Endodermal cell (in vitro differentiated cells): ENCODE measurements around the gene HNRNPL. TPM values are rescaled to one million over a fixed set of nuclear protein-coding genes. Genes with fewer than 3 reads are reported as not detected.
A peak's percentile ranks its signal among the peaks of the same experiment; 100 is the strongest.
"Not testable (repeated sequence)": the region's sequence is repeated elsewhere in the genome, so short reads cannot be mapped to it uniquely, and the experiment has no call there.

ENCODE experiments used
- DNase-seq: peaks from one replicate; pipeline ENCODE4 v3.0.0-alpha.2; 2017
- H3K27ac ChIP-seq: 2 replicates; pipeline ENCODE4 v1.5.1; 2013; ENCODE audit warnings: mild to moderate bottlenecking, low read depth, low read length, moderate library complexity
- H3K27me3 ChIP-seq: 2 replicates; pipeline ENCODE4 v1.6.1; 2013; ENCODE audit warnings: mild to moderate bottlenecking, low read length, moderate library complexity; ENCODE audit not compliant: insufficient read depth, control insufficient read depth, poor library complexity, severe bottlenecking
- H3K36me3 ChIP-seq: 2 replicates; pipeline ENCODE4 v1.7.0; 2013; ENCODE audit warnings: mild to moderate bottlenecking, low read length, moderate library complexity; ENCODE audit not compliant: control insufficient read depth, insufficient read depth
- H3K4me1 ChIP-seq: one replicate; pipeline ENCODE4 v1.7.0; 2013; ENCODE audit warnings: low read length; ENCODE audit not compliant: control insufficient read depth, insufficient read depth
- H3K4me3 ChIP-seq: 2 replicates; pipeline ENCODE4 v1.5.1; 2013; ENCODE audit warnings: mild to moderate bottlenecking, low read length, moderate library complexity
- H3K9ac ChIP-seq: 2 replicates; pipeline ENCODE4 v1.6.1; 2013; ENCODE audit warnings: mild to moderate bottlenecking, low read length, moderate library complexity; ENCODE audit not compliant: poor library complexity, severe bottlenecking; ENCODE audit errors: extremely low read depth
- H3K9me3 ChIP-seq: 2 replicates; pipeline ENCODE4 v1.6.1; 2013; ENCODE audit warnings: mild to moderate bottlenecking, low read length, moderate library complexity; ENCODE audit not compliant: control insufficient read depth
- H3K27ac Mint-ChIP-seq: 2 replicates; pipeline ENCODE4 v1.8.0; 2020; ENCODE audit warnings: mixed read lengths
- H3K27me3 Mint-ChIP-seq: 2 replicates; pipeline ENCODE4 v1.8.0; 2021; ENCODE audit warnings: mild to moderate bottlenecking, mixed read lengths; ENCODE audit not compliant: insufficient read depth
- H3K36me3 Mint-ChIP-seq: 2 replicates; pipeline ENCODE4 v1.8.0; 2020; ENCODE audit warnings: low read depth, mixed read lengths
- H3K4me1 Mint-ChIP-seq: 2 replicates; pipeline ENCODE4 v1.8.0; 2020; ENCODE audit warnings: mixed read lengths
- H3K4me3 Mint-ChIP-seq: 2 replicates; pipeline ENCODE4 v1.8.0; 2020; ENCODE audit warnings: mild to moderate bottlenecking, moderate library complexity, mixed read lengths
- H3K9me3 Mint-ChIP-seq: 2 replicates; pipeline ENCODE4 v1.8.0; 2020; ENCODE audit warnings: mild to moderate bottlenecking, mixed read lengths
- WGBS, 2 experiments: methylation state at CpG; one replicate each; pipeline versions ENCODE4 v1.1.5 to v1.1.7; 2013; ENCODE audit warnings: missing lambda C conversion rate in 2 of 2, mixed read lengths in 1 of 2; ENCODE audit not compliant: insufficient coverage in 1 of 2, insufficient read length in 1 of 2; 5-methylcytosine and 5-hydroxymethylcytosine counted together
- total RNA-seq, 2 donors: library from RNA; stranded (reverse); fragmentation: NEBNext Ultra II Directional in 1 of 2; extraction: Animal tissue kit (Norgen Biotek cat#: 25700) in 1 of 2; gene quantifications; 2 replicates in 1 of 2; 3 replicates in 1 of 2; pipeline ENCODE4 v1.2.1, GENCODE V29; 2021
- TF ChIP-seq, protein P1 (sequence below): fragments of 200-600 bp; sonication (generic); conservative IDR thresholded peaks from 2 replicates; pipeline ENCODE4 v1.5.0; 2021; ENCODE audit warnings: antibody characterized with exemption, mild to moderate bottlenecking

Gene HNRNPL
- total RNA-seq, 2 donors from 2014 or later: 607 to 646 TPM

DNA sequence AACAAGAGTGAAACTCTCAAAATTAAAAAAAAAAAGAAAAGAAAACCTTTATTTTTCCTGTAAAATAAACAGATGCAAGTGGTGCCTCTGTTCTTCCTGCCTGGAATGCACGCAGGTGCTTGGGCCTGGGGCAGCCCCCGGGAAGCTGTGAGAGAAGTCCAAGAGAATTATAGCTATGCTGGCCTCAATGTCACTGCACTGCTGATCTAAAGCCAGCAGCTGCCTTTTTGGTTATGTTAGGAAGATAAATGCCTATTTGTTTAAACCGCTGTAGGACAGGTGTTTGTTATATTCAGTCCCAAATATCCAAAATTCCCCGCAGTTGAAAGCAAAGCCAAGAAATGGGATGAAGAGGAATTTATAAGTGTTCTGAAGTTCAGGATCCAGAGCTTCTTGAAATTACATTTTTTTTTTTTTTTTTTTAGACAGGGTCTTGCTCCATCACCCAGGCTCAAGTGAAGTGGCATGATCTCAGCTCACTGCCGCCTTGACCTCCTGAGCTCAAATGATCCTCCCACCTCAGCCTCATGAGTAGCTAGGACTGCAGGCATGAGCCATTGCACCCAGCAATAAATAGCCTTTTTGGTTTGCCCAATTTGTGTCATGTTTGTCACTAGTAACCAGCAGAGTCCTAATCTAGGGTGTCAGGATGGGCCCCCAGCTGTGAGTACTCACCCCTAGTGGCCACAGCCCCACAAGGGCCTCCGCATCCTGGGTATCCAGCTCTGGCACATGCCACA, 26.0 kb upstream of the HNRNPL start:
- TF ChIP-seq, protein P1, sequence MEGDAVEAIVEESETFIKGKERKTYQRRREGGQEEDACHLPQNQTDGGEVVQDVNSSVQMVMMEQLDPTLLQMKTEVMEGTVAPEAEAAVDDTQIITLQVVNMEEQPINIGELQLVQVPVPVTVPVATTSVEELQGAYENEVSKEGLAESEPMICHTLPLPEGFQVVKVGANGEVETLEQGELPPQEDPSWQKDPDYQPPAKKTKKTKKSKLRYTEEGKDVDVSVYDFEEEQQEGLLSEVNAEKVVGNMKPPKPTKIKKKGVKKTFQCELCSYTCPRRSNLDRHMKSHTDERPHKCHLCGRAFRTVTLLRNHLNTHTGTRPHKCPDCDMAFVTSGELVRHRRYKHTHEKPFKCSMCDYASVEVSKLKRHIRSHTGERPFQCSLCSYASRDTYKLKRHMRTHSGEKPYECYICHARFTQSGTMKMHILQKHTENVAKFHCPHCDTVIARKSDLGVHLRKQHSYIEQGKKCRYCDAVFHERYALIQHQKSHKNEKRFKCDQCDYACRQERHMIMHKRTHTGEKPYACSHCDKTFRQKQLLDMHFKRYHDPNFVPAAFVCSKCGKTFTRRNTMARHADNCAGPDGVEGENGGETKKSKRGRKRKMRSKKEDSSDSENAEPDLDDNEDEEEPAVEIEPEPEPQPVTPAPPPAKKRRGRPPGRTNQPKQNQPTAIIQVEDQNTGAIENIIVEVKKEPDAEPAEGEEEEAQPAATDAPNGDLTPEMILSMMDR: no peak
- no peaks in the 10 kb centered on the region for H3K9me3 ChIP-seq
- H3K4me3 ChIP-seq: no peak overlapping the region
- H3K9ac ChIP-seq: no peak overlapping the region
- 89 to 96% methylated on average over 5 to 6 of the region's 6 CpGs for WGBS, 2 experiments
- no peaks in the 10 kb centered on the region for H3K36me3 Mint-ChIP-seq
- H3K4me1 ChIP-seq: no peaks in the 10 kb centered on the region
- peaks cover 4% of the 10 kb centered on the region for H3K27me3 Mint-ChIP-seq
- no peak for DNase-seq
- H3K9me3 Mint-ChIP-seq: no peaks in the 10 kb centered on the region
- H3K4me3 Mint-ChIP-seq: no peak overlapping the region
- H3K4me1 Mint-ChIP-seq: no peaks in the 10 kb centered on the region
- no peak overlapping the region for H3K27ac Mint-ChIP-seq
- H3K27me3 ChIP-seq: no peaks in the 10 kb centered on the region
- no peaks in the 10 kb centered on the region for H3K36me3 ChIP-seq
- no peak overlapping the region for H3K27ac ChIP-seq

DNA sequence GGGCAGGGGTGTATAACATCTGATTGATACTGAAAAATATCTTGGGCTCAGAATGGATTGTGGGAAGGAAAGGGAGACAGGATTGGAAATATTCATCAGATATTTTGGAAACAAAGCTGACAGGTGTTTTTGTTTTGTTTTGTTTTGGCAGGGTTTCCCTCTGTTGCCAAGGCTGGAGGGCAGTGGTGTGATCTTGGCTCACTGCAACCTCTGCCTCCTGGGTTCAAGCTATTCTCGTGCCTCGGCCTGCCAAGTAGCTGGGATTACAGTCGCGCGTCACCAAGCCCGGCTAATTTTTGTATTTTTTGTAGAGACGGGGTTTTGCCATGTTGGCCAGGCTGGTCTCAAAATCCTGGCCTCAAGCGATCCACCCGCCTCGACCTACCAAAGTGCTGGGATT, 23.6 kb upstream of the HNRNPL start:
- 95 to 97% methylated on average over 10 of the region's 10 CpGs for WGBS, 2 experiments
- not testable (repeated sequence) for H3K36me3 Mint-ChIP-seq, H3K4me3 ChIP-seq, H3K27ac Mint-ChIP-seq, H3K4me3 Mint-ChIP-seq, DNase-seq, H3K36me3 ChIP-seq, H3K9ac ChIP-seq, H3K27ac ChIP-seq, H3K4me1 Mint-ChIP-seq, H3K27me3 ChIP-seq, H3K9me3 ChIP-seq, H3K4me1 ChIP-seq, H3K9me3 Mint-ChIP-seq
- peaks cover 16% of the 10 kb centered on the region for H3K27me3 Mint-ChIP-seq

- TF ChIP-seq, protein P1: no peak
- DNase-seq: no peak
- Histone ChIP-seq H3K36me3 (no peaks in the 10 kb centered on the region), H3K27me3 (no peaks in the 10 kb centered on the region), H3K4me1 (no peaks in the 10 kb centered on the region), H3K4me3 (no peak overlapping the region), H3K9me3 (no peaks in the 10 kb centered on the region), H3K9ac (no peak overlapping the region), H3K27ac (no peak overlapping the region)
- peaks cover 2% of the 10 kb centered on the region for H3K4me1 Mint-ChIP-seq
- H3K4me3 Mint-ChIP-seq: peak overlapping the region; percentile 64
- WGBS, 2 experiments: 88 to 90% methylated on average over 10 to 19 of the region's 19 CpGs
- no peak overlapping the region for H3K27ac Mint-ChIP-seq
- no peaks in the 10 kb centered on the region for H3K9me3 Mint-ChIP-seq
- H3K36me3 Mint-ChIP-seq: no peaks in the 10 kb centered on the region
- H3K27me3 Mint-ChIP-seq: peaks cover 16% of the 10 kb centered on the region
Measured at GRCh38 chr19:38870612-38871011, 20.8 kb upstream of the HNRNPL start.
